Measurements from ENCODE around the gene C9orf85.
"Not testable (repeated sequence)": the region's sequence is repeated elsewhere in the genome, so short reads cannot be mapped to it uniquely, and the experiment has no call there.

The C9orf85 gene

DNA sequence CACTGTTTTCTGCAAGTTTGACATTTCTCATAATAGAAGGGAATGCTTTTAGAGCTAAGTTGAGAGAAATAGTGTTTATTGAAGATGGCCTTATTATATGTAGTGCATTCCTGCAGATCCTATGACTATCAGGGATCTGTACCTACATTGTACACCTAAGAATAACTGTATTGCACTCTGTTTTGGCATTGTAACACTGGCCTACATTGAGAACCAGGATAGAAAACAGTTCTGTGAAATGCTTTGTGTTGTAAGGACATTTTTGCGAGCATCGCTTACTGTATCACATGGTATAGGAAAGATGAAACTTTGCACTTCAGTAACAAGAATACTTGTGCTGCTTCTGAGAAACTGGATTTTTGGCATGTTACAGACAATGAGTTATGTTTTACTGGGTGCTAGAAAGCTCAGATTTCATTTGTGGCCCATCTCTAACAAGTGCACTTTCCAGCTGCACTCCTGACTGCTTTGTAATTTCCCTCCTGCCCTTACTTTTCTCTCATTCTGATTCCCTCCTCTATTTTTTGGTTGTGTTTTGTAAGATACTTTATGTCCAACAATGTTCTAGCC is 30.6 kb downstream of the C9orf85 start:
- TF ChIP-seq, protein P1, sequence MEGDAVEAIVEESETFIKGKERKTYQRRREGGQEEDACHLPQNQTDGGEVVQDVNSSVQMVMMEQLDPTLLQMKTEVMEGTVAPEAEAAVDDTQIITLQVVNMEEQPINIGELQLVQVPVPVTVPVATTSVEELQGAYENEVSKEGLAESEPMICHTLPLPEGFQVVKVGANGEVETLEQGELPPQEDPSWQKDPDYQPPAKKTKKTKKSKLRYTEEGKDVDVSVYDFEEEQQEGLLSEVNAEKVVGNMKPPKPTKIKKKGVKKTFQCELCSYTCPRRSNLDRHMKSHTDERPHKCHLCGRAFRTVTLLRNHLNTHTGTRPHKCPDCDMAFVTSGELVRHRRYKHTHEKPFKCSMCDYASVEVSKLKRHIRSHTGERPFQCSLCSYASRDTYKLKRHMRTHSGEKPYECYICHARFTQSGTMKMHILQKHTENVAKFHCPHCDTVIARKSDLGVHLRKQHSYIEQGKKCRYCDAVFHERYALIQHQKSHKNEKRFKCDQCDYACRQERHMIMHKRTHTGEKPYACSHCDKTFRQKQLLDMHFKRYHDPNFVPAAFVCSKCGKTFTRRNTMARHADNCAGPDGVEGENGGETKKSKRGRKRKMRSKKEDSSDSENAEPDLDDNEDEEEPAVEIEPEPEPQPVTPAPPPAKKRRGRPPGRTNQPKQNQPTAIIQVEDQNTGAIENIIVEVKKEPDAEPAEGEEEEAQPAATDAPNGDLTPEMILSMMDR (IDR thresholded peaks at IDR 0.05; ENCODE audit: insufficient read depth, missing control alignments) = no peak
- DNase-seq (ENCODE audit: insufficient read length, low spot score) (no peak), FAIRE-seq (no peak)

GRCh38 chr9:71944754-71945375 is 33.4 kb downstream of the C9orf85 start:
- TF ChIP-seq, protein P1 (IDR thresholded peaks at IDR 0.05; ENCODE audit: insufficient read depth, missing control alignments) = no peak
- DNase-seq (ENCODE audit: insufficient read length, low spot score) = no peak
- peak; percentile 25 for FAIRE-seq

- not testable (repeated sequence) for DNase-seq (ENCODE audit: insufficient read length, low spot score); FAIRE-seq
Observed at GRCh38 chr9:71954652-71955051, 43.2 kb downstream of the C9orf85 start.

- FAIRE-seq (no peak), DNase-seq (ENCODE audit: insufficient read length, low spot score) (no peak)
- TF ChIP-seq, protein P1 (IDR thresholded peaks at IDR 0.05; ENCODE audit: insufficient read depth, missing control alignments) = no peak
Observed at GRCh38 chr9:71955300-71955915, 44.0 kb downstream of the C9orf85 start.

- no peak for FAIRE-seq
- DNase-seq (ENCODE audit: insufficient read length, low spot score) = no peak
- TF ChIP-seq, protein P1 (IDR thresholded peaks at IDR 0.05; ENCODE audit: insufficient read depth, missing control alignments) = no peak
Observed at GRCh38 chr9:71962328-71962727, 50.9 kb downstream of the C9orf85 start.

DNA sequence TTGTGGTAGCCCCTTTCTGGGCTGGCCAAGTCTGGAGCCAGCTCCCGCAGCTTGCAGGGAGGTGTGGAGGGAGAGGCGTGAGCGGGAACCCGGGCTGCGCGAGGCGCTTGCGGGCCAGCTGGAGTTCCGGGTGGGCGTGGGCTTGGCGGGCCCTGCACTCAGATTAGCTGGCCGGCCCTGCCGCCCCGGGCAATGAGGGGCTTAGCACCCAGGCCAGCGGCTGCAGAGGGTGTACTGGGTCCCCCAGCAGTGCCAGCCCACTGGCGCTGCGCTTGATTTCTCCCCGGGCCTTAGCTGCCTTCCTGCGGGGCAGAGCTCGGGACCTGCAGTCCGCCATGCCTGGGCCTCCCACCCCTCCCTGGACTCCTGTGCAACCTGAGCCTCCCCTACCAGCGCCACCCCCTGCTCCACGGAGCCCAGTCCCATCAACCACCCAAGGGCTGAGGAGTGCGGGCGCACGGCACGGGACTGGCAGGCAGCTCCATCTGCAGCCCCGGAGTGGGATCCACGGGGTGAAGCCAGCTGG is 52.1 kb downstream of the C9orf85 start:
- DNase-seq (ENCODE audit: insufficient read length, low spot score); FAIRE-seq: not testable (repeated sequence)

DNA sequence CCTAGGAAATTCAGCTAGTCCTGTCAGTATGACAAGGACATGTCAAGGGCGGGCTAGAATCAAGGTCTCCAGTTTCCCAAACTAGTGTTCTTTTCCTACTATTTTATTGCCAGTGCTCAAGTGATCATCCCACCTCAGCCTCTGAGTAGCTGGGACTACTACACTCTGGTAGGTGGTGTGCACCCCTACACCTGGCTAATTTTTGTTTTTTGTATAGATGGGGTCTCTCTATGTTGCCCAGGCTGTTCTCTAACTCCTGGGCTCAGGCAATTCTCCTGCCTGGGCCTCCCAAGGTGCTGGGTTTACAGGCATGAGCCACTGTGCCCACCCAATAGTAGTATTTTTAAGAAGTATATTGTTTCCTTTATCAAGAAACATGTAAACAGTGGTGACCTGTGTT is 54.0 kb downstream of the C9orf85 start:
- TF ChIP-seq, protein P1 (IDR thresholded peaks at IDR 0.05; ENCODE audit: insufficient read depth, missing control alignments) = no peak
- no peak for FAIRE-seq
- DNase-seq (ENCODE audit: insufficient read length, low spot score) = no peak

GRCh38 chr9:71966601-71967000 is 55.2 kb downstream of the C9orf85 start:
- no peak for DNase-seq (ENCODE audit: insufficient read length, low spot score)
- FAIRE-seq = no peak
- TF ChIP-seq, protein P1 (IDR thresholded peaks at IDR 0.05; ENCODE audit: insufficient read depth, missing control alignments) = no peak

Measured in D721Med (cell line).